Measurements from ENCODE around the gene JAK3.
A peak's percentile ranks its signal among the peaks of the same experiment; 100 is the strongest.
"Not testable (repeated sequence)": the region's sequence is repeated elsewhere in the genome, so short reads cannot be mapped to it uniquely, and the experiment has no call there.

JAK3 gene

DNA sequence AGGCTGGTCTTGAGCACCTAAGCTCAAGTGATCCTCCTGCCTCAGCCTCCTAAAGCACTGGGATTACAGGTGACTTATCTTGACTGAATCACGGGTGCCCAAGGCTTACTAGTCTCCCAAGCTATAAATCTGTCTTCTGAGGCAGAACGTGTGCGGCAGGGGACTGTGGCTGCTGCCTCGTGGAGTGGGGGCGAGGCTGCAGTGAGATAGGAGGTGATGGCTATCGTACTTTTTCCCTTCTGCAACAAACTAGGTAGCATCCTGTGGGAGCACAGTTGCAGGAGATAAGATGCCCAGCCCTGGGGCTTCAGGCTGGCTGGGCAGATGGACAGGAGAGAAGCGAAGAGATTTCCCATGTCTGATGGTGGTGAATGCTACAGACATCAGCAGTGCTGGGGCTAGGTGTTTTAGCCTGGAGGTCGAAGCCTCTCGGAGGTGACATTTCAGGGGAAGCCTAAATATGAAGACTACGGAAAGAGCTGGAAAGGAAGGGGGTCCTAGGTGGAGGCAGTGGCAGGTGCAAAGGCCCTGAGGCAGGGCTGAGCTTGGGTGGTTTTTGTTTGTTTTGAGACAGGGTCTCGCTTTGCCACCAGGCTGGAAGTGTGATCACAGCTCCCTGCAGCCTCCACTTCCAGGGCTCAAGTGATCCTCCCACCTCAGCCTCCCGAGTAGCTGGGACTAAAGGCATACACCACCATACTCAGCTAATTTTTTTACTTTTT, 45.5 kb downstream of the JAK3 start:
- H2AK5ac ChIP-seq (ENCODE audit: low read length, severe bottlenecking): no peak overlapping the region
- H3K18ac ChIP-seq (ENCODE audit: low read depth in 1 of 2, low read length in 2 of 2): no peak overlapping the region
- no peak overlapping the region for H3K23ac ChIP-seq (ENCODE audit: low read length in 2 of 2)
- H3K4ac ChIP-seq (ENCODE audit: low read depth in 1 of 2, low read length in 2 of 2): no peak overlapping the region
- H3K27me3 ChIP-seq (ENCODE audit: control insufficient read depth in 1 of 2, insufficient read depth in 1 of 2, low read length in 2 of 2): peaks cover 12 to 57% of the 10 kb centered on the region in 2 experiments
- no peaks in the 10 kb centered on the region for H3K9me3 ChIP-seq (ENCODE audit: control insufficient read depth, low read length)
- H2BK15ac ChIP-seq (ENCODE audit: low read depth, poor library complexity, severe bottlenecking): no peak overlapping the region
- H3K79me1 ChIP-seq (replicated peaks; ENCODE audit: low read length, poor library complexity, severe bottlenecking): no peaks in the 10 kb centered on the region
- H3K36me3 ChIP-seq (ENCODE audit: control insufficient read depth in 1 of 2, insufficient read depth in 2 of 2, low read depth in 1 of 2, low read length in 2 of 2): no peaks in the 10 kb centered on the region
- H2BK120ac ChIP-seq (ENCODE audit: low read depth, low read length): no peak overlapping the region
- no peak for DNase-seq
- H3K14ac ChIP-seq (ENCODE audit: low read length in 2 of 2): no peak overlapping the region
- no peak overlapping the region for H3K9ac ChIP-seq (ENCODE audit: low read length)
- H2AFZ ChIP-seq (ENCODE audit: low read depth, low read length): no peak overlapping the region
- no peak overlapping the region for H3K27ac ChIP-seq (ENCODE audit: low read length, poor library complexity, severe bottlenecking)
- H2BK5ac ChIP-seq (ENCODE audit: low read depth, low read length, poor library complexity, severe bottlenecking): no peak overlapping the region
- WGBS: 77% methylated on average over 12 of the region's 12 CpGs
- H3K4me1 ChIP-seq (ENCODE audit: control insufficient read depth, insufficient read depth, low read depth, low read length): peaks cover 6% of the 10 kb centered on the region
- no peak overlapping the region for H3K4me3 ChIP-seq (ENCODE audit: insufficient read depth in 1 of 2, low read depth in 1 of 2, low read length in 2 of 2)
- no peak overlapping the region for H4K91ac ChIP-seq (ENCODE audit: low read length)
- no peak overlapping the region for H2BK12ac ChIP-seq (ENCODE audit: low read length in 2 of 2)
- H3K4me2 ChIP-seq (ENCODE audit: low read length, poor library complexity, severe bottlenecking): no peak overlapping the region
- no peak overlapping the region for H4K8ac ChIP-seq (ENCODE audit: low read length)

DNA sequence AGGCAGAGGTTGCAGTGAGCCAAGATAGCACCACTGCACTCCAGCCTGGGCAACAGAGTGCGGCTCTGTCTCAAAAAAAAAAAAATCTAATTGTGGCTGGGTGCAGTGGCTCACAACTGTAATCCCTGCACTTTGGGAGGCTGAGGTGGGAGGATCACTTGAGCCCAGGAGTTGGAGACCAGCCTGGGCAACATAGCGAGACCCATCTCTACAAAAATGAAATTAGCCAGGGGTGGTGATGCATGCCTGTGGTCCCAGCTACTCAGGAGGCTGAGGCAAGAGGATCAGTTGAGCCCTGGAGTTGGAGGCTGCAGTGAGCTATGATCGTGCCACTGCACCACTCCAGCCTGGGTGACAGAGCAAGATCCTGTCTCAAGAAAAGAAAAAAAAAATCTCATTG, 49.2 kb downstream of the JAK3 start:
- WGBS: 88% methylated on average over 3 of the region's 3 CpGs
- H3K23ac ChIP-seq (ENCODE audit: low read length in 2 of 2): not testable (repeated sequence)

DNA sequence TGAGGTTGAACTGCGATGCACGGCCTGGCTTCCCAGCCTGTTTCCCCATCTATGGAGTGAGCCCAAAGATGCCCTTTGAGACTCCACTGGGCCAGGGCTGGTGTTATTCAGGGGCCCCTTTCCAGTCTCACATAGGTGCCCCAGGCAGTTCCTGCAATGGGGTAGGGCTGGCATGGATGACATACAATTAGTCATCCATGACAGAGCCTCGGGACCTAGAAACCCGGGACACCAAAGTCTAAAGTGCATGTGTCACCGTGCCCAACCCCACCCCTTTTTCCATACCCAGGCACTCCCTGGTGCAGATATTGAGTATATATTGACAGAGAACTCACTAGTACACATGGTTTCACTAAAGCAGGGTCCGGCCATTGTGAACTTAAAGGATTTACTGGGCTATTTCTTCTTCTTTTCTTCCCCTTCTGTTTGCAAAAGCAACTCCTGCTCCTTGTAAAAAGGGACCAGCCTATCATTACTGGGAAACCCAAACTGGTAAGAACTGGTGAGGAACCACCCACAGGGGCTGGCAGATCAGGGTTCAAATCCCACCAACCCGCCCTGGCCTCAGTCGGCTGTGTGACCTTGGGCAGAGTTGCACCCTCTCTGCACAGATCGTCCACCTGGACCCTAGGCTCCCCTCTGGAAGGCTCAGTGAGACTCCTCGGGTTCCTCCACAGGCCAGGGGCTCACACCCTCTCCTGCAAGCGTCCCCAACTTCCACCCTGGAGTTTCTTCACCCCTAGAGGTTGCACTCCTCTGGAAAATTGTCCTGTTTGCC, 50.2 kb downstream of the JAK3 start:
- peak; percentile 16 for DNase-seq
- H3K27me3 ChIP-seq (ENCODE audit: control insufficient read depth in 1 of 2, insufficient read depth in 1 of 2, low read length in 2 of 2): peaks cover 52 to 77% of the 10 kb centered on the region in 2 experiments
- no peak overlapping the region for H3K4ac ChIP-seq (ENCODE audit: low read depth in 1 of 2, low read length in 2 of 2)
- no peak overlapping the region for H2BK120ac ChIP-seq (ENCODE audit: low read depth, low read length)
- H3K27ac ChIP-seq (ENCODE audit: low read length, poor library complexity, severe bottlenecking): no peak overlapping the region
- peaks cover 14% of the 10 kb centered on the region for H3K4me1 ChIP-seq (ENCODE audit: control insufficient read depth, insufficient read depth, low read depth, low read length)
- H2BK5ac ChIP-seq (ENCODE audit: low read depth, low read length, poor library complexity, severe bottlenecking): no peak overlapping the region
- no peak overlapping the region for H3K9ac ChIP-seq (ENCODE audit: low read length)
- no peak overlapping the region for H3K14ac ChIP-seq (ENCODE audit: low read length in 2 of 2)
- H2AFZ ChIP-seq (ENCODE audit: low read depth, low read length): no peak overlapping the region
- no peak overlapping the region for H4K8ac ChIP-seq (ENCODE audit: low read length)
- no peak overlapping the region for H2BK15ac ChIP-seq (ENCODE audit: low read depth, poor library complexity, severe bottlenecking)
- no peak overlapping the region for H4K91ac ChIP-seq (ENCODE audit: low read length)
- no peaks in the 10 kb centered on the region for H3K79me1 ChIP-seq (replicated peaks; ENCODE audit: low read length, poor library complexity, severe bottlenecking)
- no peak overlapping the region for H2AK5ac ChIP-seq (ENCODE audit: low read length, severe bottlenecking)
- H3K23ac ChIP-seq (ENCODE audit: low read length in 2 of 2): no peak overlapping the region
- no peak overlapping the region for H2BK12ac ChIP-seq (ENCODE audit: low read length in 2 of 2)
- H3K18ac ChIP-seq (ENCODE audit: low read depth in 1 of 2, low read length in 2 of 2): no peak overlapping the region
- no peaks in the 10 kb centered on the region for H3K9me3 ChIP-seq (ENCODE audit: control insufficient read depth, low read length)
- WGBS: 78% methylated on average over 9 of the region's 11 CpGs
- no peak overlapping the region for H3K4me2 ChIP-seq (ENCODE audit: low read length, poor library complexity, severe bottlenecking)
- no peak overlapping the region for H3K4me3 ChIP-seq (ENCODE audit: insufficient read depth in 1 of 2, low read depth in 1 of 2, low read length in 2 of 2)
- H3K36me3 ChIP-seq (ENCODE audit: control insufficient read depth in 1 of 2, insufficient read depth in 2 of 2, low read depth in 1 of 2, low read length in 2 of 2): no peaks in the 10 kb centered on the region

More for the DNA sequence above, 49.2 kb downstream of the JAK3 start:
- not testable (repeated sequence) for H3K4ac ChIP-seq (ENCODE audit: low read depth in 1 of 2, low read length in 2 of 2); H3K4me2 ChIP-seq (ENCODE audit: low read length, poor library complexity, severe bottlenecking); H4K8ac ChIP-seq (ENCODE audit: low read length); H3K9me3 ChIP-seq (ENCODE audit: control insufficient read depth, low read length); H3K4me3 ChIP-seq (ENCODE audit: insufficient read depth in 1 of 2, low read depth in 1 of 2, low read length in 2 of 2); H2BK5ac ChIP-seq (ENCODE audit: low read depth, low read length, poor library complexity, severe bottlenecking); H2BK15ac ChIP-seq (ENCODE audit: low read depth, poor library complexity, severe bottlenecking); H3K27ac ChIP-seq (ENCODE audit: low read length, poor library complexity, severe bottlenecking); H3K36me3 ChIP-seq (ENCODE audit: control insufficient read depth in 1 of 2, insufficient read depth in 2 of 2, low read depth in 1 of 2, low read length in 2 of 2); H2AK5ac ChIP-seq (ENCODE audit: low read length, severe bottlenecking); H4K91ac ChIP-seq (ENCODE audit: low read length); H3K79me1 ChIP-seq (replicated peaks; ENCODE audit: low read length, poor library complexity, severe bottlenecking); DNase-seq; H2BK120ac ChIP-seq (ENCODE audit: low read depth, low read length); H3K14ac ChIP-seq (ENCODE audit: low read length in 2 of 2); H2AFZ ChIP-seq (ENCODE audit: low read depth, low read length); H3K9ac ChIP-seq (ENCODE audit: low read length); H3K18ac ChIP-seq (ENCODE audit: low read depth in 1 of 2, low read length in 2 of 2); H2BK12ac ChIP-seq (ENCODE audit: low read length in 2 of 2)
- H3K27me3 ChIP-seq (ENCODE audit: control insufficient read depth in 1 of 2, insufficient read depth in 1 of 2, low read length in 2 of 2): peaks cover 49 to 77% of the 10 kb centered on the region in 2 experiments
- H3K4me1 ChIP-seq (ENCODE audit: control insufficient read depth, insufficient read depth, low read depth, low read length): peaks cover 14% of the 10 kb centered on the region

DNA sequence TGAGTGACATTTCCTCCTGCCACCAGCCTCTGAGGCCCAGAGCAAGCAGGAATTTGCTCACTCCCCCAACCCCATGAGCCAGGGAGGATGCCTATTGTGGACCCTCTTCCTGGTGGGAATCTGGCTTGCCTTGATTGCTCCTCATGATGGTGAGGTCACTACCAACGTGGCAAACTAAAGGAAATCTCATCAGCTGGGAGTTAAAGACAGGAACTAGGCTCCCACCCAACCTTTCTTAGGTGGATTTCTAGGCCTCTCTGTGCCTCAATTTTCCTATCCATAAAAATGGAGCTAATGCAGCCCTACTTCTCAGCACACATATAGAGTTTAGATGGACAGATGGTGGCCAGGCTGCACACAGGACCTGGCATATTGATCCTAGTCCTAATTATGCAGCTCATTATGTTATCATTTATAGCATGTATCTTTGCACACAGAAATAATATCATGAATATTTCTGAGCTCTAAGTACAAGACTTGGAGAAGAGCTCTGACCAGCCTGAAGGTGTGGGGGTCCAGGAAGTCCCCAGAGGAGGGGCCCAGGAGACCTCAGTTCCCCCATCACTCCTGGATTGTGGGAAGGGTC, 50.9 kb downstream of the JAK3 start:
- no peak overlapping the region for H2BK120ac ChIP-seq (ENCODE audit: low read depth, low read length)
- no peak for DNase-seq
- peaks cover 14% of the 10 kb centered on the region for H3K4me1 ChIP-seq (ENCODE audit: control insufficient read depth, insufficient read depth, low read depth, low read length)
- H3K27ac ChIP-seq (ENCODE audit: low read length, poor library complexity, severe bottlenecking): no peak overlapping the region
- no peak overlapping the region for H2AFZ ChIP-seq (ENCODE audit: low read depth, low read length)
- H3K4me2 ChIP-seq (ENCODE audit: low read length, poor library complexity, severe bottlenecking): no peak overlapping the region
- no peak overlapping the region for H2BK12ac ChIP-seq (ENCODE audit: low read length in 2 of 2)
- H3K4me3 ChIP-seq (ENCODE audit: insufficient read depth in 1 of 2, low read depth in 1 of 2, low read length in 2 of 2): no peak overlapping the region
- H3K14ac ChIP-seq (ENCODE audit: low read length in 2 of 2): no peak overlapping the region
- H3K23ac ChIP-seq (ENCODE audit: low read length in 2 of 2): no peak overlapping the region
- 22% methylated on average over 1 of the region's 1 CpG for WGBS
- no peak overlapping the region for H2BK5ac ChIP-seq (ENCODE audit: low read depth, low read length, poor library complexity, severe bottlenecking)
- H3K4ac ChIP-seq (ENCODE audit: low read depth in 1 of 2, low read length in 2 of 2): no peak overlapping the region
- H3K9ac ChIP-seq (ENCODE audit: low read length): no peak overlapping the region
- H4K91ac ChIP-seq (ENCODE audit: low read length): no peak overlapping the region
- H3K27me3 ChIP-seq (ENCODE audit: control insufficient read depth in 1 of 2, insufficient read depth in 1 of 2, low read length in 2 of 2): peaks cover 52 to 72% of the 10 kb centered on the region in 2 experiments
- H3K9me3 ChIP-seq (ENCODE audit: control insufficient read depth, low read length): no peaks in the 10 kb centered on the region
- H2AK5ac ChIP-seq (ENCODE audit: low read length, severe bottlenecking): no peak overlapping the region
- no peak overlapping the region for H3K18ac ChIP-seq (ENCODE audit: low read depth in 1 of 2, low read length in 2 of 2)
- no peaks in the 10 kb centered on the region for H3K79me1 ChIP-seq (replicated peaks; ENCODE audit: low read length, poor library complexity, severe bottlenecking)
- H4K8ac ChIP-seq (ENCODE audit: low read length): no peak overlapping the region
- H2BK15ac ChIP-seq (ENCODE audit: low read depth, poor library complexity, severe bottlenecking): no peak overlapping the region
- H3K36me3 ChIP-seq (ENCODE audit: control insufficient read depth in 1 of 2, insufficient read depth in 2 of 2, low read depth in 1 of 2, low read length in 2 of 2): no peaks in the 10 kb centered on the region
